NCI-H1930 (cell line): ENCODE measurements around the gene CD44.

Source experiments
- DNase-seq, 2 experiments: peaks; one replicate each; lab custom pipeline; 2025; lab: John Stamatoyannopoulos, UW

Gene CD44

GRCh38 chr11:35237351-35237750, 98.4 kb downstream of the CD44 start:
- DNase-seq, result no peak

GRCh38 chr11:35237860-35238715, 99.1 kb downstream of the CD44 start:
- peak; percentile 27 to 71 for DNase-seq

- no peak for DNase-seq
Observed at GRCh38 chr11:35238882-35239281, 99.9 kb downstream of the CD44 start.

- no peak for DNase-seq
Observed at GRCh38 chr11:35239471-35240075, 100.6 kb downstream of the CD44 start.

- DNase-seq, result no peak
Observed at GRCh38 chr11:35241083-35241482, 102.1 kb downstream of the CD44 start.

GRCh38 chr11:35241531-35241930, 102.6 kb downstream of the CD44 start:
- DNase-seq, result no peak

- no peak for DNase-seq
Observed at GRCh38 chr11:35242412-35243242, 103.7 kb downstream of the CD44 start.

- DNase-seq, result no peak
Observed at GRCh38 chr11:35243774-35244173, 104.8 kb downstream of the CD44 start.

GRCh38 chr11:35245056-35245455, 106.1 kb downstream of the CD44 start:
- DNase-seq, result no peak

- DNase-seq, result no peak
Observed at GRCh38 chr11:35245786-35246185, 106.8 kb downstream of the CD44 start.

- no peak for DNase-seq
Observed at GRCh38 chr11:35246745-35247144, 107.8 kb downstream of the CD44 start.

GRCh38 chr11:35247428-35247827, 108.5 kb downstream of the CD44 start:
- DNase-seq, result no peak

- DNase-seq, result no peak
Observed at GRCh38 chr11:35247863-35248262, 108.9 kb downstream of the CD44 start.

- DNase-seq, result no peak
Observed at GRCh38 chr11:35248558-35249323, 109.8 kb downstream of the CD44 start.

GRCh38 chr11:35250192-35250591, 111.2 kb downstream of the CD44 start:
- no peak for DNase-seq

- DNase-seq, result no peak
Observed at GRCh38 chr11:35250621-35251020, 111.7 kb downstream of the CD44 start.

GRCh38 chr11:35253237-35253636, 114.3 kb downstream of the CD44 start:
- no peak for DNase-seq

GRCh38 chr11:35255514-35255913, 116.5 kb downstream of the CD44 start:
- DNase-seq, result no peak

- DNase-seq, result no peak
Observed at GRCh38 chr11:35256296-35256695, 117.3 kb downstream of the CD44 start.

GRCh38 chr11:35257281-35257680, 118.3 kb downstream of the CD44 start:
- DNase-seq, result no peak

- DNase-seq, result no peak
Observed at GRCh38 chr11:35259529-35259928, 120.6 kb downstream of the CD44 start.
